Measurements from ENCODE around the gene RNGTT. TPM values are rescaled to one million over a fixed set of nuclear protein-coding genes. Genes with fewer than 3 reads are reported as not detected.
"Not testable (repeated sequence)": the region's sequence is repeated elsewhere in the genome, so short reads cannot be mapped to it uniquely, and the experiment has no call there.

Gene RNGTT
- total RNA-seq, 2 donors from 2014 or later: 7.5 to 11.3 TPM

DNA sequence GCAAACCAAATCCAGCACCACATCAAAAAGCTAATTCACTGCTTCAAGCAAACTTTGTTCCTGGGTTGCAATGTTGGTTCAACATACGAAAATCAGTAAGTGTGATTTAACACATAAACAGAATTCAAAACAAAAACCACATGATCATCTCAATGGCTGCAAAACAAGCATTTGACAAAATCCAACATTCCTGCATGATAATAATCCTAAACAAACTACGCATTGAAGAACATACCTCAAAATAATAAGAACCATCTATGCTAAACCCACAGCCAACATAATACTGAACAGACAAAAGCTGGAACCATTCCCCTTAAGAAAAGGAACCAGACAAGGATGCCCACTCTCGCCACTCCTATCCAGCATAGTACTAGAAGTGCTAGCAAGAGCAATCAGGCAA, 49.9 kb downstream of the RNGTT start:
- Histone ChIP-seq H3K36me3 (no peaks in the 10 kb centered on the region), H3K4me3 (no peak overlapping the region), H3K27me3 (no peaks in the 10 kb centered on the region), H3K9me3 (no peaks in the 10 kb centered on the region), H3K4me1 (peaks cover 0 to 15% of the 10 kb centered on the region in 2 donors), H3K27ac (no peak overlapping the region)
- TF ChIP-seq, protein P1, sequence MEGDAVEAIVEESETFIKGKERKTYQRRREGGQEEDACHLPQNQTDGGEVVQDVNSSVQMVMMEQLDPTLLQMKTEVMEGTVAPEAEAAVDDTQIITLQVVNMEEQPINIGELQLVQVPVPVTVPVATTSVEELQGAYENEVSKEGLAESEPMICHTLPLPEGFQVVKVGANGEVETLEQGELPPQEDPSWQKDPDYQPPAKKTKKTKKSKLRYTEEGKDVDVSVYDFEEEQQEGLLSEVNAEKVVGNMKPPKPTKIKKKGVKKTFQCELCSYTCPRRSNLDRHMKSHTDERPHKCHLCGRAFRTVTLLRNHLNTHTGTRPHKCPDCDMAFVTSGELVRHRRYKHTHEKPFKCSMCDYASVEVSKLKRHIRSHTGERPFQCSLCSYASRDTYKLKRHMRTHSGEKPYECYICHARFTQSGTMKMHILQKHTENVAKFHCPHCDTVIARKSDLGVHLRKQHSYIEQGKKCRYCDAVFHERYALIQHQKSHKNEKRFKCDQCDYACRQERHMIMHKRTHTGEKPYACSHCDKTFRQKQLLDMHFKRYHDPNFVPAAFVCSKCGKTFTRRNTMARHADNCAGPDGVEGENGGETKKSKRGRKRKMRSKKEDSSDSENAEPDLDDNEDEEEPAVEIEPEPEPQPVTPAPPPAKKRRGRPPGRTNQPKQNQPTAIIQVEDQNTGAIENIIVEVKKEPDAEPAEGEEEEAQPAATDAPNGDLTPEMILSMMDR (IDR thresholded peaks at IDR 0.05): no peak
- DNase-seq (ENCODE audit: low spot score): no peak

- H3K4me3 ChIP-seq: no peak overlapping the region
- DNase-seq (ENCODE audit: low spot score): no peak
- TF ChIP-seq, protein P1 (IDR thresholded peaks at IDR 0.05): no peak
- H3K36me3 ChIP-seq: no peaks in the 10 kb centered on the region
- no peaks in the 10 kb centered on the region for H3K9me3 ChIP-seq
- peaks cover 0 to 17% of the 10 kb centered on the region in 2 donors for H3K4me1 ChIP-seq
- H3K27ac ChIP-seq: no peak overlapping the region
- H3K27me3 ChIP-seq: no peaks in the 10 kb centered on the region
These were observed 52.3 kb downstream of the RNGTT start for GRCh38 chr6:88910922-88911778.

DNA sequence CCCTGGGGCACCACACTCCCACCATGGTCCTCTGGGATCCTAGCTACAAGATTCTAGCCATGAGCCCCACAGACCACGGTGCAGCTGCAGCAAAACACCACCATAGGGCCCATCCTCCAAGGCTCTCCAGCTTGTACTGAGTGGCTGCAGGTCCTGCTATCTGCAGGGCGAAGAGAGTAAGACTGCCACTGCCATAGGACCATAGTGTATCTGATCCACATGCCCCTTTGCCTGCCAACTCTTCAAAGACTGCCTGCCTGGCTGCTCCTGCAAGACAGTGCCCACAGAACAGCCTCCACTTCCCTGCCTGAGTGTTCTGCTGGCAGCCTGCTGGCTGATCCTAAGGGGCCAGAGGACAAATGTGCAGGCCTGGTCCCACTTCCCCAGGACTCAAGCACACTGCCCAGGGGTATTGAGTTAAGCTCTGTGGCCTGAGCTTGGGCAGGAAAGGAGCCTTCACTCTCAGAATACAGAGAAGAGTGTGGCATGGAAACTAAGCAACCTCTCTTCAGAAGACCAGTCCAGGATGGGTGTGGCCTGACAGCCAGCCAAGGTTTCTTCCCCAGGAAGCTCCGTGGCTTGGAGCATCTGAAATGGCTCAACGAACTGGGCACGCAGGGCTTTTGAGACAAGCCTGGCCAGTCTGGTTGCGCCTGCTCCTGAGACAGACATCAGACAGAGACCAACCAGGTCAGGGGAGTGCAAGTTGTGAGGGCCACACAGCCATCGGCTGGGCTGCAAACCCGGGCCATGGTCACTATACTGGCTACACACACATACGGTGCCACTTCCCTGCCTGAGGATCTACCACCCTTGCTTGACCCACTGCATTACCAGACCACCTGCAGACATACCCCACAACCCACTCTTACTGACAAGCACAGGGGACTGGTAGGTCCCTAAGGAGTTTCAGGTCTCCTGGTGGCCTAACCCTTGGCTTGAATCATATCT, 54.5 kb downstream of the RNGTT start:
- no peaks in the 10 kb centered on the region for H3K27me3 ChIP-seq
- DNase-seq (ENCODE audit: low spot score): no peak
- H3K36me3 ChIP-seq: no peaks in the 10 kb centered on the region
- H3K4me3 ChIP-seq: no peak overlapping the region
- no peaks in the 10 kb centered on the region for H3K9me3 ChIP-seq
- no peak overlapping the region for H3K27ac ChIP-seq
- H3K4me1 ChIP-seq: peaks cover 0 to 17% of the 10 kb centered on the region in 2 donors
- TF ChIP-seq, protein P1 (IDR thresholded peaks at IDR 0.05): no peak

DNA sequence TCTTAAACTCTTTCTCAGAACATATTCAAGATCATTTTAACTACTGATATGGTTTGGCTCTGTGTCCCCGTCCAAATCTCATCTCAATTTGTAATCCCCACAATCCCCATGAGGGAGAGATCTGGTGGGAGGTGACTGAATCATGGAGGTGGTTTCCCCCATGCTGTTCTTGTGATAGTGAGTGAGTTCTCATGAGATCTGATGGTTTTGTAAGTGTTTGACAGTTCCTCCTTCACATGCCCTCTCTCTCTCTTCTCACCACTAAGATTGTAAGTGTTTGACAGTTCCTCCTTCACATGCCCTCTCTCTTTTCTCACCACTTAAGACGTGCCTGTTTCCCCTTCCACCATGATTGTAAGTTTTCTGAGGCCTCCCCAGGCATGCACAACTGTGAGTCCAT, 56.3 kb downstream of the RNGTT start:
- not testable (repeated sequence) for H3K9me3 ChIP-seq; H3K27me3 ChIP-seq; DNase-seq (ENCODE audit: low spot score); H3K36me3 ChIP-seq; H3K4me3 ChIP-seq; H3K27ac ChIP-seq
- peaks cover 0 to 17% of the 10 kb centered on the region in 2 donors for H3K4me1 ChIP-seq

DNA sequence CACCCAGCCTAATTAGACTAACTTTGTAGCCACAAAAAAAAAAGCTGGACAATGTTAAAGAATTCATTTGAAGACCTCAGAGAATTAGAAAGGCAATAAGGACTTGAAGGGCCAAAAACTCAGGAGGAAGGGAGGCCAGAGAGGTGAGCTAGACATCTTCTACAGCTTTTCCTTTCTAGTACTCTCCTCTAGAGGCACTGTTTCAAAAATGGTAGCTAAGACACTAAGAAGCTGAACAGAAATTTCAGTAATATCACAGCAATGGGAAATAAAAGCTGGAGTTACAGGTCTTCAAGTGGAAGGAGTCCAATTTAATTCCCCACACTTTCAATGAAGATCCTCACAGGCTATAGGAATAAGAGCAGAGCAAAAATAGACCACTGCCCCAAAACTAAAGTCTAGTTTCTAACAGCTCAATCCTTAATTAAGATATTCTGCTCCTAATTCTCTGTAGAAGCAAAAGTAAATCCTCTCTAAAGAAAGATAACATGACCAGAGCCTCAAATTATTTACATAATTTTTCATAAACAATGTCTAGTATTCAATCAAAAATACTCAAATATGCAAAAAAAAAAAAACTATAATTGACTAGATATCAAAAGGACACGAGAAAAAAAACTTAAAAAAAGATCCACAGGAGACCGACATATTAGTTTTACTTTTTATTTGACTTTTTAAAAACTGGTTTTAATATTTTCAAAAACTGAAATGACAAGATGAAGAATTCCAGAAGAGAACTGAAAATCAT, 63.7 kb downstream of the RNGTT start:
- no peaks in the 10 kb centered on the region for H3K4me1 ChIP-seq
- TF ChIP-seq, protein P1 (IDR thresholded peaks at IDR 0.05): no peak
- H3K4me3 ChIP-seq: no peak overlapping the region
- no peaks in the 10 kb centered on the region for H3K9me3 ChIP-seq
- no peak overlapping the region for H3K27ac ChIP-seq
- no peak for DNase-seq (ENCODE audit: low spot score)
- H3K36me3 ChIP-seq: peaks cover 7% of the 10 kb centered on the region
- H3K27me3 ChIP-seq: no peaks in the 10 kb centered on the region
